ENCODE data around the gene CLGN.
"Not testable (repeated sequence)": the region's sequence is repeated elsewhere in the genome, so short reads cannot be mapped to it uniquely, and the experiment has no call there.

The CLGN gene

GRCh38 chr4:140426610-140427105 is 790 bp downstream of the CLGN start:
- peak overlapping the region; percentile 76 for H3K4me3 ChIP-seq (ENCODE audit: low read depth, low read length)
- DNase-seq (ENCODE audit: low read depth) = no peak
- TF ChIP-seq CTCF (IDR thresholded peaks at IDR 0.05; ENCODE audit: low read depth, low read length, missing control alignments) = peak; percentile 36
- in situ Hi-C loops (cut with HindIII; ENCODE audit: low sequenced_read_pairs) = no loop called here

GRCh38 chr4:140423106-140423505 is 4.3 kb downstream of the CLGN start:
- TF ChIP-seq CTCF (IDR thresholded peaks at IDR 0.05; ENCODE audit: low read depth, low read length, missing control alignments) = no peak
- DNase-seq (ENCODE audit: low read depth) = peak; percentile 45
- H3K4me3 ChIP-seq (ENCODE audit: low read depth, low read length) = no peak overlapping the region
- in situ Hi-C loops (cut with HindIII; ENCODE audit: low sequenced_read_pairs) = no loop called here

GRCh38 chr4:140413130-140413969 is 14.1 kb downstream of the CLGN start:
- H3K4me3 ChIP-seq (ENCODE audit: low read depth, low read length); DNase-seq (ENCODE audit: low read depth); in situ Hi-C loops (cut with HindIII; ENCODE audit: low sequenced_read_pairs): not testable (repeated sequence)

GRCh38 chr4:140408974-140409373 is 18.5 kb downstream of the CLGN start:
- H3K4me3 ChIP-seq (ENCODE audit: low read depth, low read length) = no peak overlapping the region
- no peak for TF ChIP-seq CTCF (IDR thresholded peaks at IDR 0.05; ENCODE audit: low read depth, low read length, missing control alignments)
- in situ Hi-C loops (cut with HindIII; ENCODE audit: low sequenced_read_pairs) = no loop called here
- DNase-seq (ENCODE audit: low read depth) = no peak

GRCh38 chr4:140406292-140406691 is 21.2 kb downstream of the CLGN start:
- DNase-seq (ENCODE audit: low read depth) = no peak
- no peak overlapping the region for H3K4me3 ChIP-seq (ENCODE audit: low read depth, low read length)
- in situ Hi-C loops (cut with HindIII; ENCODE audit: low sequenced_read_pairs) = no loop called here
- TF ChIP-seq CTCF (IDR thresholded peaks at IDR 0.05; ENCODE audit: low read depth, low read length, missing control alignments) = no peak

GRCh38 chr4:140400111-140400510 is 27.3 kb downstream of the CLGN start:
- DNase-seq (ENCODE audit: low read depth) = no peak
- in situ Hi-C loops (cut with HindIII; ENCODE audit: low sequenced_read_pairs) = no loop called here
- no peak for TF ChIP-seq CTCF (IDR thresholded peaks at IDR 0.05; ENCODE audit: low read depth, low read length, missing control alignments)
- H3K4me3 ChIP-seq (ENCODE audit: low read depth, low read length) = no peak overlapping the region

GRCh38 chr4:140395668-140396067 is 31.8 kb downstream of the CLGN start:
- in situ Hi-C loops (cut with HindIII; ENCODE audit: low sequenced_read_pairs) = no loop called here
- DNase-seq (ENCODE audit: low read depth) = no peak
- H3K4me3 ChIP-seq (ENCODE audit: low read depth, low read length) = no peak overlapping the region
- TF ChIP-seq CTCF (IDR thresholded peaks at IDR 0.05; ENCODE audit: low read depth, low read length, missing control alignments) = no peak

Measured in astrocyte of the cerebellum (primary cell).